Measurements from ENCODE around the gene OLIG1. TPM values are rescaled to one million over a fixed set of nuclear protein-coding genes. Genes with fewer than 3 reads are reported as not detected.

Gene OLIG1, protein sequence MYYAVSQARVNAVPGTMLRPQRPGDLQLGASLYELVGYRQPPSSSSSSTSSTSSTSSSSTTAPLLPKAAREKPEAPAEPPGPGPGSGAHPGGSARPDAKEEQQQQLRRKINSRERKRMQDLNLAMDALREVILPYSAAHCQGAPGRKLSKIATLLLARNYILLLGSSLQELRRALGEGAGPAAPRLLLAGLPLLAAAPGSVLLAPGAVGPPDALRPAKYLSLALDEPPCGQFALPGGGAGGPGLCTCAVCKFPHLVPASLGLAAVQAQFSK
- total RNA-seq = not detected in 2 replicates

DNA sequence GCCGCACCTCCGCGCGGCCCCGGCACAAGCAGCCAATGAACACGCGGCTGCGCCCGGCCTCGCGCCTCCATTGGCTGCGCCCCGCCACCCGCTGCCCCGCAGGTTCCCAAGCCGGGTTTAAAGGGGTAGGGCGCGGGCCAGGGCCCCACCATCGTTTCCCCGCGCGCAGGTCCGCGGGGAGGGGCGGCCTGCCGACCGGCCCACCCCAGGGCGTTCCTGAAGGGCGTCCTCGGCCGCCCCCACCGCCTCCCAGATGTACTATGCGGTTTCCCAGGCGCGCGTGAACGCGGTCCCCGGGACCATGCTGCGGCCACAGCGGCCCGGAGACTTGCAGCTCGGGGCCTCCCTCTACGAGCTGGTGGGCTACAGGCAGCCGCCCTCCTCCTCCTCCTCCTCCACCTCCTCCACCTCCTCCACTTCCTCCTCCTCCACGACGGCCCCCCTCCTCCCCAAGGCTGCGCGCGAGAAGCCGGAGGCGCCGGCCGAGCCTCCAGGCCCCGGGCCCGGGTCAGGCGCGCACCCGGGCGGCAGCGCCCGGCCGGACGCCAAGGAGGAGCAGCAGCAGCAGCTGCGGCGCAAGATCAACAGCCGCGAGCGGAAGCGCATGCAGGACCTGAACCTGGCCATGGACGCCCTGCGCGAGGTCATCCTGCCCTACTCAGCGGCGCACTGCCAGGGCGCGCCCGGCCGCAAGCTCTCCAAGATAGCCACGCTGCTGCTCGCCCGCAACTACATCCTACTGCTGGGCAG lies at the start of gene OLIG1:
Gene OLIG1 (plus strand): TSS at position 148 of the 750 bp plus-strand sequence. CDS start 106 bp downstream, at position 254.

DNA sequence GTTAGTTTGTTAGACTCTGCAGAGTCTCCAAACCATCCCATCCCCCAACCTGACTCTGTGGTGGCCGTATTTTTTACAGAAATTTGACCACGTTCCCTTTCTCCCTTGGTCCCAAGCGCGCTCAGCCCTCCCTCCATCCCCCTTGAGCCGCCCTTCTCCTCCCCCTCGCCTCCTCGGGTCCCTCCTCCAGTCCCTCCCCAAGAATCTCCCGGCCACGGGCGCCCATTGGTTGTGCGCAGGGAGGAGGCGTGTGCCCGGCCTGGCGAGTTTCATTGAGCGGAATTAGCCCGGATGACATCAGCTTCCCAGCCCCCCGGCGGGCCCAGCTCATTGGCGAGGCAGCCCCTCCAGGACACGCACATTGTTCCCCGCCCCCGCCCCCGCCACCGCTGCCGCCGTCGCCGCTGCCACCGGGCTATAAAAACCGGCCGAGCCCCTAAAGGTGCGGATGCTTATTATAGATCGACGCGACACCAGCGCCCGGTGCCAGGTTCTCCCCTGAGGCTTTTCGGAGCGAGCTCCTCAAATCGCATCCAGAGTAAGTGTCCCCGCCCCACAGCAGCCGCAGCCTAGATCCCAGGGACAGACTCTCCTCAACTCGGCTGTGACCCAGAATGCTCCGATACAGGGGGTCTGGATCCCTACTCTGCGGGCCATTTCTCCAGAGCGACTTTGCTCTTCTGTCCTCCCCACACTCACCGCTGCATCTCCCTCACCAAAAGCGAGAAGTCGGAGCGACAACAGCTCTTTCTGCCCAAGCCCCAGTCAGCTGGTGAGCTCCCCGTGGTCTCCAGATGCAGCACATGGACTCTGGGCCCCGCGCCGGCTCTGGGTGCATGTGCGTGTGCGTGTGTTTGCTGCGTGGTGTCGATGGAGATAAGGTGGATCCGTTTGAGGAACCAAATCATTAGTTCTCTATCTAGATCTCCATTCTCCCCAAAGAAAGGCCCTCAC lies 44.2 kb upstream of the OLIG1 start, which contains the start of gene OLIG2:
Gene OLIG2 (plus strand): TSS at position 447 of the 954 bp plus-strand sequence. CDS start 928 bp downstream, outside the sequence.

Other genes with a start within 250 kb of the OLIG1 start
- gene OLIG2, start 44.2 kb upstream of the OLIG1 start, total RNA-seq = not detected in 2 replicates
- gene IFNAR2, start 159.8 kb downstream of the OLIG1 start, total RNA-seq = 8.8 and 11.3 TPM in 2 replicates
- 35.3 and 41.0 TPM in 2 replicates for gene IL10RB, start 196.2 kb downstream of the OLIG1 start, total RNA-seq

All from cardiac ventricle fibroblast (primary cell).